Stimulated activated CD4-positive, alpha-beta T cell treated with anti-CD3 and anti-CD28 coated beads, Interleukin-4, amount 100 ng/mL, for 48 hours (primary cell): ENCODE data around the gene PDE4D.
"Not testable (repeated sequence)": the region's sequence is repeated elsewhere in the genome, so short reads cannot be mapped to it uniquely, and the experiment has no call there.

ENCODE experiments used
- DNase-seq, 2 donors: peaks; one replicate each; pipeline ENCODE4 v3.0.0-alpha.2; 2020; ENCODE audit warnings: low read depth in 2 of 2

PDE4D gene

GRCh38 chr5:58969795-58970194 is 923.7 kb downstream of the PDE4D start:
- DNase-seq = no peak

GRCh38 chr5:58969253-58969652 is 924.3 kb downstream of the PDE4D start:
- no peak for DNase-seq

GRCh38 chr5:58968350-58968749 is 925.2 kb downstream of the PDE4D start:
- no peak for DNase-seq

GRCh38 chr5:58967597-58968281 is 925.8 kb downstream of the PDE4D start:
- no peak for DNase-seq

DNA sequence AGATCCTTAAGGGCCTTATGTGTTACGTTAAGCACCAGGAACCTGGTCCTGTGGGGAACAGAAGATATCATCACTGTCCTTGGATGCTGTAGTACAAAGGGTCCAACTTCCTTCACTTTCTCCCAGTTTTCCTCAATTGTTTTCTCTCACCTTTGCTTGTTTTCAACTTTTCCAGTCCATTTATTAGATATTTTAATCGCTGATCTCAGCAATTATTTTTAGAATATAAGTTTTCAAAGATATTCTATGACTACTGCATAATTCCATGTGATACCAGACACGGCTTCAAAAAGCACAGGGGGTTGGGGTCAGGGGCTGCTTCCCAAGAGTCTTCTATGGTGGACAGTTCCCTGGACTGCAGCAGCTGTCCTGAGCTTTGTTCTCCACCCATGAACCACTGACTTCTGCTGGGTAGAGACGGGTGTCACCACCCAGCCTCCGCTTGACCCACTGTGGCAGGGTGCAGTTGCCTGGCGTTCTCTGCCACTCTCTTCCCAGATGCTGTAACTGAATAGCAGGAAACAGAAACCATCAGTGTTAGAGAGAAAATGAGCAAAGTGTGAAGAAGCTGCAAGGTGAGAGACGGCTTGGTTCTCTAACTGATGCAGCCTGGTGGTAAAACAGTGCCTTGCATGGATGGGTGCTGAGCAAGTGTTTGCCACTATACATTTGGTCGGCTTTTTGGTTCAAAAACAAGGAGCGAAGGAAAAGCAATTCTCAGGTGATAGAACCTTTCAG is 927.7 kb downstream of the PDE4D start:
- no peak for DNase-seq

DNA sequence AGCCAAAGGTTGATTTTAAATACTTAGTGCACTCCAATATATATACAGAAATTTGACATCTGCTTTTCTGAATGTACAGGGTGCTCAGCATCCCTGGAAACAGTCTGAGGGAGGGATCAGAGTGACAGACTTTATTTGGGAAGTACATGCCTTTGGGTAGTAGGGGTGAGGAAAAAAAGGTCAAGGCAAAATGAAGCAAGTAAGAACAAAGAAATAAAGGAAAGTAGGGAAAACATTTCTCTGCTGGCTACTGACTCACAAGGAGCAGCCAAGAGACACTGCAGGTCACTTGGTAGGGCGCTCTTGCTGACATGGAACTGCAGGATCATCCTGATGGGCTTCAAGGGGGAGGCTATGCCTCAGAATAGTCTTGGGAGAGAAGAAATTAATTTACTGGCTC is 929.7 kb downstream of the PDE4D start:
- no peak for DNase-seq

GRCh38 chr5:58963361-58963760 is 930.2 kb downstream of the PDE4D start:
- no peak for DNase-seq

DNA sequence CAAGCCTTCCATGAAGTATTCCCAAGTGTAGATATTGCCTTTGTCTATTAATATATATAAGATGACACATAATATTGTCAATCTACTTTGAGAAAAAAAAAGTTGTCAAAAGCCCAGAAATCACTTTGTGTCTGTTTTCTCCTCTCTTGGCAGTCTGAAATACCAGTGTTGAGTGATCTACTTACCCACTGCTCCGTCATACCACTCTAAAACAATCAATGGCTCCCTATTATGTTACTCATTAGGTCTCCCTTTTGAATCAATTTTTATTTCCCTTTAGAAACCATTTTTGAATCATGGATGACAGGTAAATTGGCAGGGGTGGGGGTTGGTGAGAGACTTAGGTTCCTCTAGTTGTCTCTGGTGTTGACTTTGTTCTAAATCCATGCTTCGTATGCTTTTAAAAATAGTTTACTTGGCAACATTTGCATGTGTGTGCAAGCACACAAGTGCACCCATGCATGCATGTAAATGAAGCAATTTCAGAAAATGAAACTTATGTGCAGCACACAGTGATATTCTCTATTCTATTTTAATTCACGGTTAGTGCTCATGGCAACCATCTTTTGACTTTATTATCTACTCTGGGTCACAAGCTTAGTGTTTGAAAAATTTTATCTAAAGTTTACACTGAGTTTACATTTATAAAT is 931.8 kb downstream of the PDE4D start:
- DNase-seq = no peak

DNA sequence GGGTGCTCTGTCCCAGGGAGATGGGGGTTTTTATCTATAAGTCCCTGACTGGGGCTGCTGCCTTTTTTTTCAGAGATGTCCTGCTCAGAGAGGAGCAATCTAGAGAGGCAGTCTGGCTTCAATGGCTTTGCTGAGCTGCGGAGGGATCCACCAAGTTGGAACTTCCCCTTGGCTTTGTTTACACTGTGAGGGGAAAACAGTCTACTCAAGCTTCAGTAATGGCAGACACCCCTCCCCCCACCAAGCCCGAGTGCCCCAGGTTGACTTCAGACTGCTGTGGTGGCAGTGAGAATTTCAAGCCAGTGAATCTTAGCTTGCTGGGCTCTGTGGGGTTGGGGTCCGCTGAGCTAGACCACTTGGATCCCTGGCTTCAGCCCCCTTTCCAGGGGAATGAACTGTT is 934.8 kb downstream of the PDE4D start:
- DNase-seq = no peak

GRCh38 chr5:58953218-58953617 is 940.3 kb downstream of the PDE4D start:
- not testable (repeated sequence) for DNase-seq

DNA sequence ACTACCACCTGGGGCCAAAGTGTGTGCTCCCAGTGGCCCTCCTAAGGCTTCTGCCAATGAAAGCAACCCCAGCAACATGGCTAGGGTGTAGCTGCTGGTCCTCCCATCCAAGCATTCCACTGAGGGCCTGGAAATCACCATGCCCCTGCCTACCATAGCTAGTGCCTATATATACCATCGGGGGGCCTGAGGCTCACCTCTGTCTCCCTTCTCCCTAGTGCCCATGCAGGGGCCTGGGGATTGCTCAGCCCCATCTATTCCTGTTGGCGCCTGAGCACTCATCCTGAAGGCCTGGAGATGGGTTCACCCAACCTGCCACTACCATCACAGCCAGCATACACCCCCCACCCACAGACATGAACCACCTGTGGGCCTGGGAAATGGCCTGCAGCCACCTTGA is 943.3 kb downstream of the PDE4D start:
- no peak for DNase-seq

GRCh38 chr5:58946230-58946629 is 947.3 kb downstream of the PDE4D start:
- no peak for DNase-seq

GRCh38 chr5:58944221-58944620 is 949.3 kb downstream of the PDE4D start:
- no peak for DNase-seq

DNA sequence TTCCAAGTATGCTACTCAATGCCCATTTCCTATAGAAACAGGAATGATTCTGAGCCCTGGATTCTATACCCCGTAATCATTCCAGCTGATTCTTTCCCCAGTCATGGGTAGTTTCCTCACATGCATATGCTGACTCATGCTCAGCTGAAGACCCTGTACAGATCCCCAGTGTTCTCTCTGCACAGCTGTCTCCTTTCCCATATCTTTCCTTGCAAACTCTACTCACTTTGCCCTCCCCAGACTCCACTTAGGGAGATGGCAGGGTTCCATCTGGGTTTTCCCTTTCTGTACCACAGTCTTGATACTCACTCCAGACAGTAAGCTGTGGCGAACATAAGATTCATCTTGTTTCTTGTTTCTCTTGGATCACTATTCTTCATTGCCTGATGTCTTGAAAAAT is 953.1 kb downstream of the PDE4D start:
- DNase-seq = no peak

- no peak for DNase-seq
These were observed 953.9 kb downstream of the PDE4D start for GRCh38 chr5:58939664-58940063.

GRCh38 chr5:58938563-58939424 is 954.7 kb downstream of the PDE4D start:
- no peak for DNase-seq

GRCh38 chr5:58937031-58937681 is 956.4 kb downstream of the PDE4D start:
- no peak for DNase-seq

DNA sequence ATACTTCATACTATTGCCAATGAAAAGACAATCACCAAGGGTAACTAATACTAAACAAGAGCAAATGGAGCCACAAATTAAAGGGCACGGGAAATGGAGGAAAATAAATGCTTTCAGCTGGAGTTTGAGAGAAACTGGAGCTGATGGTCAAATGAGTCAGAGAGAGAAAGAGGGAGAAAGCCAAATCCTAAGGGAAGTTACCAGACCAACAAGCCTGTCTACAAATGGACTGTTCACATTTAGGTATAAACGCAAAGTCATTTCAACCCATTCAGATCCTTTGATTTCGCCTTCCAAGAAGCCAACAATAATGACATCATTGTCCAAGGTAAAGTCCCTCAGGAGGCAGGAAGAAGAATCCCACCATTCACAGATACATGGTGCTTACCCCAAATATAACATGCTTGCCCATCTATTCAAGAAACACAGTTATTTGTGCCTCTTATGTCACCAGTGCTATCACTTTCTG is 958.9 kb downstream of the PDE4D start:
- DNase-seq = no peak

GRCh38 chr5:58933891-58934628 is 959.5 kb downstream of the PDE4D start:
- peak in 1 of 2 donors; percentile 18 for DNase-seq

DNA sequence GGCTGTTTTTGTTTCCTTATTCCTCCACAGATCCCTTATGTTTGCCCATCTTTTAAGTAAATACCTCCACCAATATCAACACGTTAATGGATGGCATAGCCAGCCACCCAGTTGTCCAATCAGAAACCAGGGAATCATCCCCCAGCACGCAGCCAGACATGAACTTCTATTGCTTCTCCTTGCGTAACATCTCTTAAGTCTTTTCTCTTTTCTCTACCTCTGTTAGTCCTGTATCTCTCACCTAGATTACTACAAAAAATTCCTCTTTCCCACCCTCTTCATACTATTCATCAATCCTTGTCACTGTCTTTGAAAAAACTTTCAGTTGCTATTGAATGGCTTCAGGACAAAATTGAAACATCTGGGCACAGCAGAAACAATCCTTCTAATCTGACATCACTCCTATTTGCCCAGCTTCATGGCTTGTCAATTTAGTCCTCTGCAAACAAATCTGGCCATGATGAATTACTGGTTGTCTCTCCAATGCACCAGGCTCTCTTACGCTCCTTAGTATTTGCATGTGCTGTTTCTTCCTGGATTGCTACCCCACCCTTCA is 961.4 kb downstream of the PDE4D start:
- no peak for DNase-seq
